IMR-90 (cell line): Measurements from ENCODE around the gene PLCH1. TPM values are rescaled to one million over a fixed set of nuclear protein-coding genes. Genes with fewer than 3 reads are reported as not detected.

Source experiments
- ATAC-seq: fragments of 200-7000 bp; cut with Tn5 transposase; 2 replicates; pipeline ENCODE4 v1.9.1; 2020; ENCODE audit warnings: low read depth, mild to moderate bottlenecking, moderate library complexity
- BruUV-seq: library from RNA; stranded (reverse); fragments of 400-500 nt; replicated peaks from 2 replicates; lab custom pipeline; 2021; lab: Mats Ljungman, UMichigan
- CTCF ChIA-PET: fragments of 300-600 bp; formaldehyde crosslinking; extraction: SDS; loops from one replicate; lab custom pipeline; 2021; ENCODE audit warnings: antibody characterized with exemption; lab: Yijun Ruan, JAX
- POLR2A ChIA-PET: fragments of 300-600 bp; sonication (Branson Sonifier 250); formaldehyde crosslinking; loops from one replicate; lab custom pipeline; 2022; ENCODE audit warnings: antibody characterized with exemption; ENCODE audit not compliant: unreplicated experiment; lab: Charles Lee
- DNase-seq: peaks from one replicate; pipeline ENCODE4 v3.0.0; 2013
- H2AFZ ChIP-seq: replicated peaks from 2 replicates; pipeline ENCODE3; 2013; ENCODE audit warnings: low read length, mild to moderate bottlenecking; ENCODE audit not compliant: poor library complexity
- H2AK5ac ChIP-seq: 2 replicates; pipeline ENCODE4 v1.6.1; 2013; ENCODE audit warnings: low read depth, low read length, inconsistent platforms
- H2AK9ac ChIP-seq: replicated peaks from 2 replicates; pipeline ENCODE3; 2013; ENCODE audit warnings: mild to moderate bottlenecking, low read depth, low read length, moderate library complexity; ENCODE audit not compliant: poor library complexity
- H2BK120ac ChIP-seq: 2 replicates; pipeline ENCODE4 v1.6.1; 2013; ENCODE audit warnings: low read depth, low read length, inconsistent platforms
- H2BK15ac ChIP-seq: 3 replicates; pipeline ENCODE4 v1.6.1; 2013; ENCODE audit warnings: low read depth, low read length, inconsistent platforms
- H2BK20ac ChIP-seq: 2 replicates; pipeline ENCODE4 v1.6.1; 2013; ENCODE audit warnings: low read depth, mild to moderate bottlenecking, inconsistent platforms, low read length, moderate library complexity
- H2BK5ac ChIP-seq: 2 replicates; pipeline ENCODE4 v1.6.1; 2013; ENCODE audit warnings: mild to moderate bottlenecking, low read depth, low read length, inconsistent platforms; ENCODE audit not compliant: poor library complexity, severe bottlenecking
- H3K14ac ChIP-seq: replicated peaks from 2 replicates; pipeline ENCODE4 v1.6.1; 2013; ENCODE audit warnings: low read depth, low read length, inconsistent platforms
- H3K18ac ChIP-seq: 2 replicates; pipeline ENCODE4 v1.6.1; 2013; ENCODE audit warnings: low read depth, low read length, control low read depth
- H3K23ac ChIP-seq: 2 replicates; pipeline ENCODE4 v1.6.1; 2013; ENCODE audit warnings: low read depth, low read length, inconsistent platforms
- H3K27ac ChIP-seq: 2 replicates; pipeline ENCODE4 v1.5.1; 2013; ENCODE audit warnings: mild to moderate bottlenecking, control low read depth, low read length; ENCODE audit not compliant: insufficient read depth
- H3K27me3 ChIP-seq: 2 replicates; pipeline ENCODE4 v1.6.1; 2013; ENCODE audit warnings: low read length; ENCODE audit not compliant: control insufficient read depth, insufficient read depth
- H3K36me3 ChIP-seq: 2 replicates; pipeline ENCODE4 v1.6.1; 2013; ENCODE audit warnings: low read length, mixed read lengths; ENCODE audit not compliant: control insufficient read depth, insufficient read depth
- H3K4ac ChIP-seq: 2 replicates; pipeline ENCODE4 v1.6.1; 2013; ENCODE audit warnings: low read depth, low read length, inconsistent platforms
- H3K4me1 ChIP-seq: 2 replicates; pipeline ENCODE4 v1.6.1; 2013; ENCODE audit warnings: low read length, mixed read lengths; ENCODE audit not compliant: control insufficient read depth, insufficient read depth
- H3K4me2 ChIP-seq: 2 replicates; pipeline ENCODE4 v1.6.1; 2013; ENCODE audit warnings: low read depth, mild to moderate bottlenecking, control low read depth, low read length, moderate library complexity
- H3K4me3 ChIP-seq: 2 replicates; pipeline ENCODE4 v1.5.1; 2013; ENCODE audit warnings: low read depth, mild to moderate bottlenecking, control low read depth, low read length, moderate library complexity; ENCODE audit not compliant: insufficient read depth
- H3K56ac ChIP-seq: 2 replicates; pipeline ENCODE4 v1.6.1; 2013; ENCODE audit warnings: low read length, inconsistent platforms; ENCODE audit not compliant: insufficient read depth; ENCODE audit errors: extremely low read depth
- H3K79me1 ChIP-seq, 2 experiments: 2 replicates each; pipeline ENCODE4 v1.6.1; 2013; ENCODE audit warnings: low read length in 2 of 2, inconsistent platforms in 1 of 2, low read depth in 1 of 2
- H3K9ac ChIP-seq: 2 replicates; pipeline ENCODE4 v1.6.1; 2013; ENCODE audit warnings: low read depth, low read length, control low read depth
- H3K9me1 ChIP-seq: 2 replicates; pipeline ENCODE4 v1.6.1; 2013; ENCODE audit warnings: low read length, inconsistent platforms; ENCODE audit not compliant: insufficient read depth
- H3K9me3 ChIP-seq: 2 replicates; pipeline ENCODE4 v1.6.1; 2013; ENCODE audit warnings: low read length; ENCODE audit not compliant: control insufficient read depth, insufficient read depth
- H4K20me1 ChIP-seq: 2 replicates; pipeline ENCODE4 v1.6.1; 2013; ENCODE audit warnings: low read length, inconsistent platforms; ENCODE audit not compliant: insufficient read depth
- H4K5ac ChIP-seq: 2 replicates; pipeline ENCODE4 v1.6.1; 2013; ENCODE audit warnings: mild to moderate bottlenecking, low read depth, low read length, control low read depth
- H4K8ac ChIP-seq, 2 experiments: 2 replicates each; pipeline ENCODE4 v1.6.1; 2013; ENCODE audit warnings: low read depth in 2 of 2, low read length in 2 of 2, control low read depth in 1 of 2, inconsistent platforms in 1 of 2
- H4K91ac ChIP-seq: 2 replicates; pipeline ENCODE4 v1.6.1; 2013; ENCODE audit warnings: low read depth, low read length, inconsistent platforms; ENCODE audit not compliant: insufficient read depth
- BHLHE40 ChIP-seq: fragments of 150-350 bp; IDR thresholded peaks from 2 replicates; pipeline ENCODE4 v1.6.1; 2016; ENCODE audit warnings: mild to moderate bottlenecking, low read depth, low read length
- CEBPB ChIP-seq: IDR thresholded peaks from 2 replicates; pipeline ENCODE4 v1.6.1; 2012; ENCODE audit warnings: low read depth, low read length, improper control_type of control experiment
- CHD1 ChIP-seq: IDR thresholded peaks from 2 replicates; pipeline ENCODE4 v1.6.1; 2012; ENCODE audit warnings: low read depth, low read length, improper control_type of control experiment
- CTCF ChIP-seq: conservative IDR thresholded peaks from 2 replicates; pipeline ENCODE4 v1.5.1; 2012; ENCODE audit warnings: mild to moderate bottlenecking, low read depth, low read length, improper control_type of control experiment
- ELK1 ChIP-seq: fragments of 150-350 bp; IDR thresholded peaks from 2 replicates; pipeline ENCODE4 v1.6.1; 2016; ENCODE audit warnings: low read depth, mild to moderate bottlenecking, low read length, moderate library complexity, borderline replicate concordance
- FOS ChIP-seq: fragments of 150-350 bp; IDR thresholded peaks from 2 replicates; pipeline ENCODE4 v1.6.1; 2016; ENCODE audit warnings: low read depth, low read length
- MAFK ChIP-seq: IDR thresholded peaks from 2 replicates; pipeline ENCODE4 v1.6.1; 2012; ENCODE audit warnings: low read depth, low read length, improper control_type of control experiment
- MAZ ChIP-seq: IDR thresholded peaks from 2 replicates; pipeline ENCODE4 v1.6.1; 2012; ENCODE audit warnings: low read depth, mild to moderate bottlenecking, low read length, improper control_type of control experiment, moderate library complexity, borderline replicate concordance
- MXI1 ChIP-seq: IDR thresholded peaks from 2 replicates; pipeline ENCODE4 v1.6.1; 2012; ENCODE audit warnings: low read depth, mild to moderate bottlenecking, low read length, moderate library complexity, borderline replicate concordance
- NFE2L2 ChIP-seq: fragments of 150-350 bp; IDR thresholded peaks from 2 replicates; pipeline ENCODE4 v1.6.1; 2016; ENCODE audit warnings: low read depth, mild to moderate bottlenecking, low read length
- POLR2A ChIP-seq: IDR thresholded peaks from 2 replicates; pipeline ENCODE4 v1.6.1; 2012; ENCODE audit warnings: mild to moderate bottlenecking, low read depth, low read length
- RAD21 ChIP-seq: IDR thresholded peaks from 2 replicates; pipeline ENCODE4 v1.6.1; 2012; ENCODE audit warnings: low read length, improper control_type of control experiment
- RCOR1 ChIP-seq: IDR thresholded peaks from 2 replicates; pipeline ENCODE4 v1.6.1; 2012; ENCODE audit warnings: mild to moderate bottlenecking, low read length, improper control_type of control experiment; ENCODE audit not compliant: insufficient replicate concordance
- RFX5 ChIP-seq: IDR thresholded peaks from 2 replicates; pipeline ENCODE4 v1.8.0; 2012; ENCODE audit warnings: low read depth, mild to moderate bottlenecking, low read length, moderate library complexity
- SMC3 ChIP-seq: fragments of 150-350 bp; IDR thresholded peaks from 2 replicates; pipeline ENCODE4 v1.6.1; 2016; ENCODE audit warnings: low read depth, mild to moderate bottlenecking, antibody characterized with exemption, low read length, moderate library complexity
- WGBS, 2 experiments: methylation state at CpG; one replicate each; pipeline versions ENCODE4 v1.1.5 to v1.1.7; 2013; ENCODE audit warnings: missing lambda C conversion rate in 2 of 2; ENCODE audit not compliant: insufficient read length in 1 of 2; ENCODE audit errors: extremely low coverage in 2 of 2; 5-methylcytosine and 5-hydroxymethylcytosine counted together
- dilution Hi-C: fragments of 300-500 bp; cut with HindIII; formaldehyde crosslinking; loops from one replicate; pipeline ENCODE4 v1.14.3; 2018; ENCODE audit warnings: low sequenced_read_pairs; ENCODE audit not compliant: unreplicated experiment
- in situ Hi-C: fragments of 300-500 bp; cut with MboI; formaldehyde crosslinking; loops from 3 replicates; pipeline ENCODE4 v1.14.3; 2019; ENCODE audit warnings: low sequenced_read_pairs, inconsistent platforms, mixed read lengths
- intact Hi-C: fragments of 100-400 bp; cut with micrococcal nuclease; formaldehyde crosslinking; loops from 2 replicates; pipeline ENCODE4 v1.10.0; 2022
- polyA plus RNA-seq, 3 experiments: library from polyadenylated mRNA; depleted of rRNA; stranded (reverse); fragments of >200 nt; gene quantifications; 2 replicates each; pipeline ENCODE4 v1.2.3, GENCODE V29; 2012; ENCODE audit warnings: low replicate concordance in 1 of 3
- total RNA-seq: library from RNA; depleted of rRNA; stranded (reverse); fragments of >200 nt; gene quantifications from 2 replicates; pipeline ENCODE4 v1.2.3, GENCODE V29; 2012
- TF ChIP-seq, protein P1 (sequence below): fragments of 150-350 bp; IDR thresholded peaks from 2 replicates; pipeline ENCODE4 v1.6.1; 2017; ENCODE audit warnings: mild to moderate bottlenecking, antibody characterized with exemption, low read length, low read depth

Gene PLCH1
- total and polyA plus RNA-seq, 2 of the 4 experiments (the other 2 are of a cell fraction) = not detected

- ChIA-PET CTCF (no interaction called here), POLR2A (no interaction called here)
These were observed 6.2 kb downstream of the PLCH1 start for GRCh38 chr3:155738580-155739076.

More at GRCh38 chr3:155738580-155739076, 6.2 kb downstream of the PLCH1 start:
- H4K20me1 ChIP-seq = no peaks in the 10 kb centered on the region
- no peak for DNase-seq
- no peak overlapping the region for H3K23ac ChIP-seq
- H4K91ac ChIP-seq = no peak overlapping the region
- BruUV-seq = no TSS peak
- H3K36me3 ChIP-seq = no peaks in the 10 kb centered on the region
- no peak overlapping the region for H2BK15ac ChIP-seq
- no peak overlapping the region for H3K9ac ChIP-seq
- H2BK120ac ChIP-seq = no peak overlapping the region
- H2AK9ac ChIP-seq = no peak overlapping the region
- no peak overlapping the region for H3K14ac ChIP-seq
- H3K27me3 ChIP-seq = peaks cover 18% of the 10 kb centered on the region
- H3K56ac ChIP-seq = no peak overlapping the region
- no peak overlapping the region for H2AFZ ChIP-seq
- intact Hi-C loops = no loop called here
- H3K4me3 ChIP-seq = no peak overlapping the region
- H3K79me1 ChIP-seq = no peaks in the 10 kb centered on the region
- no peak overlapping the region for H4K8ac ChIP-seq
- ATAC-seq = no peak
- H2AK5ac ChIP-seq = no peak overlapping the region
- in situ Hi-C loops = no loop called here
- no peak overlapping the region for H3K18ac ChIP-seq
- dilution Hi-C loops = no loop called here
- WGBS, 2 experiments = no CpG with 5 or more reads among the region's 13 CpGs
- H3K4ac ChIP-seq = no peak overlapping the region
- TF ChIP-seq POLR2A (no peak), MXI1 (no peak), MAFK (no peak), FOS (no peak), MAZ (no peak), NFE2L2 (no peak), RFX5 (no peak), SMC3 (no peak), RCOR1 (no peak), CHD1 (no peak), ELK1 (no peak), CTCF (no peak), RAD21 (no peak), CEBPB (no peak), BHLHE40 (no peak)
- TF ChIP-seq, protein P1, sequence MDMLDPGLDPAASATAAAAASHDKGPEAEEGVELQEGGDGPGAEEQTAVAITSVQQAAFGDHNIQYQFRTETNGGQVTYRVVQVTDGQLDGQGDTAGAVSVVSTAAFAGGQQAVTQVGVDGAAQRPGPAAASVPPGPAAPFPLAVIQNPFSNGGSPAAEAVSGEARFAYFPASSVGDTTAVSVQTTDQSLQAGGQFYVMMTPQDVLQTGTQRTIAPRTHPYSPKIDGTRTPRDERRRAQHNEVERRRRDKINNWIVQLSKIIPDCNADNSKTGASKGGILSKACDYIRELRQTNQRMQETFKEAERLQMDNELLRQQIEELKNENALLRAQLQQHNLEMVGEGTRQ = no peak
- no peak overlapping the region for H4K5ac ChIP-seq
- H2BK5ac ChIP-seq = no peak overlapping the region
- no peaks in the 10 kb centered on the region for H3K4me1 ChIP-seq
- H3K27ac ChIP-seq = no peak overlapping the region
- H3K9me3 ChIP-seq = no peaks in the 10 kb centered on the region
- no peak overlapping the region for H3K4me2 ChIP-seq
- no peak overlapping the region for H2BK20ac ChIP-seq
- H3K9me1 ChIP-seq = no peaks in the 10 kb centered on the region
